ENCODE results near the gene MICALL1. TPM values are rescaled to one million over a fixed set of nuclear protein-coding genes. Genes with fewer than 3 reads are reported as not detected.

MICALL1 gene
- total and polyA plus RNA-seq, 5 donors from 2014 or later = 1.1 to 25.2 (median 1.8) TPM

Other genes with a start within 250 kb of the MICALL1 start
- 2.0 TPM for gene PDXP, start 247.6 kb upstream of the MICALL1 start, total RNA-seq
- 1 to 10 TPM; 1.1 to 5.8 (median 3.4) TPM for gene PDXP, start 247.6 kb upstream of the MICALL1 start, polyA plus RNA-seq
- gene LGALS1, start 230.7 kb upstream of the MICALL1 start, total RNA-seq = 209 TPM
- gene LGALS1, start 230.7 kb upstream of the MICALL1 start, polyA plus RNA-seq = 100 to 1,000 TPM; 321 to 829 (median 545) TPM
- 38.2 TPM for gene NOL12, start 220.0 kb upstream of the MICALL1 start, total RNA-seq
- 10 to 100 TPM; 33.7 to 46.9 (median 41.2) TPM for gene NOL12, start 220.0 kb upstream of the MICALL1 start, polyA plus RNA-seq
- 24.8 TPM for gene TRIOBP, start 209.2 kb upstream of the MICALL1 start, total RNA-seq
- 10 to 100 TPM; 10.9 to 19.2 (median 13.1) TPM for gene TRIOBP, start 209.2 kb upstream of the MICALL1 start, polyA plus RNA-seq
- 0.72 TPM for gene GCAT, start 98.4 kb upstream of the MICALL1 start, total RNA-seq
- 1 to 10 TPM in 3 of 4 donors, under 1 TPM in 1; 0.45 to 2.0 (median 1.4) TPM for gene GCAT, start 98.4 kb upstream of the MICALL1 start, polyA plus RNA-seq
- not detected for gene GALR3, start 82.9 kb upstream of the MICALL1 start, total RNA-seq
- not detected for gene GALR3, start 82.9 kb upstream of the MICALL1 start, polyA plus RNA-seq
- 18.8 TPM for gene ANKRD54, start 62.0 kb upstream of the MICALL1 start, total RNA-seq
- gene ANKRD54, start 62.0 kb upstream of the MICALL1 start, polyA plus RNA-seq = 10 to 100 TPM; 15.4 to 21.4 (median 19.8) TPM
- gene EIF3L, start 56.9 kb upstream of the MICALL1 start, total RNA-seq = 390 TPM
- gene EIF3L, start 56.9 kb upstream of the MICALL1 start, polyA plus RNA-seq = 100 to 1,000 TPM; 267 to 354 (median 308) TPM
- gene C22orf23, start 47.3 kb downstream of the MICALL1 start, total RNA-seq = not detected
- gene C22orf23, start 47.3 kb downstream of the MICALL1 start, polyA plus RNA-seq = not detected
- gene POLR2F, start 47.4 kb downstream of the MICALL1 start, total RNA-seq = 34.5 TPM
- gene POLR2F, start 47.4 kb downstream of the MICALL1 start, polyA plus RNA-seq = 100 to 1,000 TPM; 152 to 170 (median 157) TPM
- gene SOX10, start 78.3 kb downstream of the MICALL1 start, total RNA-seq = not detected
- not detected for gene SOX10, start 78.3 kb downstream of the MICALL1 start, polyA plus RNA-seq
- 23.0 TPM for gene PICK1, start 151.1 kb downstream of the MICALL1 start, total RNA-seq
- 1 to 10 TPM; 4.5 to 7.3 (median 6.8) TPM for gene PICK1, start 151.1 kb downstream of the MICALL1 start, polyA plus RNA-seq
- not detected for gene SLC16A8, start 177.9 kb downstream of the MICALL1 start, total RNA-seq
- not detected for gene SLC16A8, start 177.9 kb downstream of the MICALL1 start, polyA plus RNA-seq
- gene BAIAP2L2, start 204.4 kb downstream of the MICALL1 start, total RNA-seq = 1.2 TPM
- gene BAIAP2L2, start 204.4 kb downstream of the MICALL1 start, polyA plus RNA-seq = not detected